ENCODE measurements around the gene AAK1.
"Not testable (repeated sequence)": the region's sequence is repeated elsewhere in the genome, so short reads cannot be mapped to it uniquely, and the experiment has no call there.

The AAK1 gene

DNA sequence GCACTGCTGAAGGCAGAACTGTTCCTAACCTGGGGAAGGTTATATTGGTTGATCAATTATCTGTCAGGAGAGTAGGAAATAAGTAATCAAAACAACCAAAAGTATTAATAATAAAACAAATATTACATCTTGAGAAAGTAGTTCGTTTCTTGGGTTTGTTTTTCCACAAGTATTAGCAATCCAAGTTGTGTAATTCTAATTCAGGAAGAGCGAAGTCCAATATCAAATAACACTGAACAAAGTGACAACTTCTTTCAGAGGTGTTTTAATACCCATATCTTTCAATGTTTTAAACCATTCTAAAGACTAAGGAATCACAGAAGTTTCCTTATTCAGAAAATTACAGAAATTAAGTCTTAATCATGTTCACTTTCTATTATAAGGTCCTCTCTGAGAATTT lies 171.7 kb downstream of the AAK1 start:
- no peak for DNase-seq

GRCh38 chr2:69470911-69471310 lies 172.6 kb downstream of the AAK1 start:
- no peak for DNase-seq

DNA sequence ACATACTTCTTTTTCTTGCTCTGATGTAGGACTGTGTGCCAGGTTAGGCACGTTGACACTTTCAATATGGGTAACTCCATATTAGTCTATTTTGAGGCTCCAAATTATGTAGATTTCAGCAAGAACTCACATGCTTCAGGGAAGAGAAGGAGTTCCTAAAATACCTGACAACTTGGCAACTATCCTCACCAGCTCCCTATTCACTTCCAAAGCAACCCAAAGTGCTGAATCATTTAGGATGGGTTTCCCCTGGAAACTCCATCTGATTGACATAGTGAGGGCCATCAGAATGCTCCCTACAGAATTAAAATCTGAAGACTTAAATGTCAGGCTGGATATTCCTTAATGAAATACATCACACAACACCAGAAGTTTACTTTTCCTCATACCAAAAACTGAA lies 173.8 kb downstream of the AAK1 start:
- no peak for DNase-seq

- DNase-seq: no peak
These were observed 174.2 kb downstream of the AAK1 start for GRCh38 chr2:69469375-69469774.

DNA sequence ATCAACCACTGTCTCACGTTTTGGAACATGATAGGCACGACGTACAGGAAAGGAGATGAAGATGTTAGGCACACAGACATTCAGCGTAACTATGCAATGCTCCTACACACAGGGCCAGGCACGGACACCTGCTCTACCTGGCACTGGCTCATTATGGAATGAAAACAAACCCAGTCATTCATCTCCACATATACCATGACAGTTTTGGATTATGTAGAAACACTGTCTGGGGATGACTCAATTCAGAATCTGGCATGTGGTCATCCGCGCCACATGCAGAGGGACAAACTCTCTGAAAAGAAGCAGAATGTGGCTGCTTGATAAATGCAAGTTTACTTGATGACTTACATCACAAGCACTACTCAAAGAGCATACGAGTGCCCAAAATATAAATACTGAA lies 176.8 kb downstream of the AAK1 start:
- DNase-seq: no peak

GRCh38 chr2:69465513-69466456 lies 177.8 kb downstream of the AAK1 start:
- DNase-seq: no peak

- DNase-seq: no peak
These were observed 179.0 kb downstream of the AAK1 start for GRCh38 chr2:69464575-69464974.

DNA sequence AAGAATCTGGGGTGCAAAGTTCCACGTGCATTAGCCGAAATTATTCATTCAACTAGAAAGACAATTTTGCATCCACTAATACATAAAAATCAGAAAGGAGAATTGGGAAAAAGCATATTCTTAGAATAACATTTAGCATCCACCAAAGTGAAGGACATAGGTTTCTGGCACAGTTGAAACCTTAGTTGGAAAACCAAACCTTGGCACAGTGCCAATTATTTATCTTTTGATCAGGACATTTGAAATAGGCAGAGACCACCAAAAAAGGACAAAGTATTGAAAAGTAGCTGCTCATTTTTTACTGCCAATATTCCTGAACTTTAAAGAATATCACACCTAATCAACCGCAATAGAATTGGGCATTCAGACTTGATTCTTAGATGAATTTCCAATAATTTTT lies 180.8 kb downstream of the AAK1 start:
- DNase-seq: no peak

DNA sequence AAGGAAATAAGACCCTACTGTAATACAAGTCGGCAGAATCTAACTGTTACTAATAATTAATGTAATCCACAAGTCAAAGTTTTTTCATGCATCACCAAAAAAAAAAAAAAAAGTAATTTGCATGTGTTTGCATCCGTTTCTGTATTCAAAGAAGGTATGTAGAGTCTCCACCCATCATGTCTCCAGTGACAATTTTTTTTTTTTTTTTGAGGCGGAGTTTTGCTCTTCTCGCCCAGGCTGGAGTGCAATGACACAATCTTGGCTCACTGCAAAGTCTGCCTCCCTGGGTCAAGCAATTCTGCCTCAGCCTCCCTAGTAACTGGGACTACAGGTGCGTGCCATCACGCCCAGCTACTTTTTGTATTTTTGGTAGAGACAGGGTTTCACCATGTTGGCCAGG lies 182.1 kb downstream of the AAK1 start:
- DNase-seq: no peak

- DNase-seq: no peak
These were observed 183.6 kb downstream of the AAK1 start for GRCh38 chr2:69459936-69460335.

- no peak for DNase-seq
These were observed 186.5 kb downstream of the AAK1 start for GRCh38 chr2:69456950-69457445.

DNA sequence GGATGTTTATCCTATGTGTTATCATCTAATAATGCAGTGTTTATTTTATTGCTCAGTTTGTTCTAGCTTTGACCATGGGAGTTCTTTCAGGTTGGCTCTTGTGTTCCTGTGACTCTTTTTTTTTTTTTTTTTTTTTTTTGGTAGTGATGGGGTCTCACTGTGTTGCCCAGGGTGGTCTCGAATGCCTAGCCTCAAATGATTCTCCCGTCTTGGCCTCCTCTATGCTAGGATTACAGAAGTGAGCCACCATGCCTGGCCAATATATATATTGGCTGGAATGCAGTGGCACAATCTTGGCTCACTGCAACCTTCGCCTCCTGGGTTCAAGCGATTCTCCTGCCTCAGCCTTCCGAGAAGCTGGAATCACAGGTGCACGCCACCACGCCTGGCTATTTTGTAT lies 187.4 kb downstream of the AAK1 start:
- no peak for DNase-seq

- no peak for DNase-seq
These were observed 188.6 kb downstream of the AAK1 start for GRCh38 chr2:69454976-69455375.

GRCh38 chr2:69453475-69454129 lies 189.9 kb downstream of the AAK1 start:
- no peak for DNase-seq

GRCh38 chr2:69452687-69453086 lies 190.9 kb downstream of the AAK1 start:
- no peak for DNase-seq

DNA sequence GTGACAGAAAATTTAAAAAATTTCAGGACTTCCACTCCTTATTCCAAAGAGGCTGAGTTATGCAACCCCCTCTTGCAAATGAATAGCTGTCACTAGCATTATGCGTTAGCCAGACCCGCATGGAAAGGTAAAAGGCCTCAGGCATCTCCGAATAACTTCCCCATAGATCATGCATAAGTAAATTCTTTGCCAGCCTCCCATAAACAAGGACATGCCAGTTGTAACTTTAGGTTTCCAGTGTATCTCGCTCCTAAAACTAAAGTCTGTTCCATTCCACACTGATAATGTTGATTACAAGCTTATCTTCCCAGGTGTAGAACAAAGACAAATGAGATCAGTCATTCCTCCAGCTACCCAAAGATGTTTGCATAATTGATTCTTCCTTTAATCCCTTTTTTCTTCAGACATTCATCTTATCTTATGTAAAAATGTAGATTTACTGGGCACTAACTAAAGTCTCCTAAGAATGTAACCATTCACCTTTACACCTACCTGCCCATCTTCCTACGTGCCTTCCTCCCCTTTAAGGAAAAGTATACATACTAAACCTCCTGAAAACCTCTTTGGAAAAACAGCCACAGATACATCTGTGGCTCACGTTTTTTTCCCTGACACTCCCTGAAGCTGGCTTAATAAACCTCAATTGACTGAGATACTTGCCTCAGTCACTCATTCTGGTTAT lies 192.7 kb downstream of the AAK1 start:
- no peak for DNase-seq

DNA sequence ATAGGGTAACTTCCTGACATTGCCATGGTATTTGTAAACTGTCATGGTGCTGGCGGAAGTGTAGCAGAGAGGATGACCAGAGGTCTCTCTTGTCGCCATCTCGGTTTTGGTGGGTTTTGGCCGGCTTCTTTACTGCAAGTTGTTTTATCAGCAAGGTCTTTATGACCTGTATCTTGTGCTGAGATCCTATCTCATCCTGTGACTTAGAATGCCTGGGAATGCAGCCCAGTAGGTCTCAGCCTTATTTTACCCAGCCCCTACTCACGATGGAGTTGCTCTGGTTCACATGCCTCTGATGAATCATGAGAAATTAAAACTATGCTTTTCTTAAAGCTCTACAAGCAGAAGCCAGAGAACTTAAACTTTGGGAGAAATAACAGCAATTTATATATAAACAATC lies 193.6 kb downstream of the AAK1 start:
- no peak for DNase-seq

- DNase-seq: not testable (repeated sequence)
These were observed 199.9 kb downstream of the AAK1 start for GRCh38 chr2:69443673-69444072.

DNA sequence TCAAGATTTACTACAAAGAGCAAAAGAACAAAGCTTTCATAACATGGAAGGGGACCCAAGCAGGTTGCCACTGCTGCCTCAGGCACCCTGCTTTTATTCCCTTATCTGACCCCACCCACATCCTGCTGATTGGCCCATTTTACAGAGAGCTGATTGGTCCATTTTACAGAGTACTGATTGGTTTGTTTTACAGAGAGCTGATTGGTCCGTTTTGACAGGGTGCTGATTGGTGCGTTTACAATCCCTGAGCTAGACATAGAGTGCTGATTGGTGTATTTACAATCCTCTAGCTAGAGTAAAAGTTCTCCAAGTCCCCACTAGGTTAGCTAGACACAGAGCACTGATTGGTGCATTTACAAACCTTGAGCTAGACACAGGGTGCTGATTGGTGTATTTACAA lies 204.0 kb downstream of the AAK1 start:
- not testable (repeated sequence) for DNase-seq

GRCh38 chr2:69438580-69438979 lies 205.0 kb downstream of the AAK1 start:
- no peak for DNase-seq

GRCh38 chr2:69437751-69438154 lies 205.8 kb downstream of the AAK1 start:
- DNase-seq: no peak

DNA sequence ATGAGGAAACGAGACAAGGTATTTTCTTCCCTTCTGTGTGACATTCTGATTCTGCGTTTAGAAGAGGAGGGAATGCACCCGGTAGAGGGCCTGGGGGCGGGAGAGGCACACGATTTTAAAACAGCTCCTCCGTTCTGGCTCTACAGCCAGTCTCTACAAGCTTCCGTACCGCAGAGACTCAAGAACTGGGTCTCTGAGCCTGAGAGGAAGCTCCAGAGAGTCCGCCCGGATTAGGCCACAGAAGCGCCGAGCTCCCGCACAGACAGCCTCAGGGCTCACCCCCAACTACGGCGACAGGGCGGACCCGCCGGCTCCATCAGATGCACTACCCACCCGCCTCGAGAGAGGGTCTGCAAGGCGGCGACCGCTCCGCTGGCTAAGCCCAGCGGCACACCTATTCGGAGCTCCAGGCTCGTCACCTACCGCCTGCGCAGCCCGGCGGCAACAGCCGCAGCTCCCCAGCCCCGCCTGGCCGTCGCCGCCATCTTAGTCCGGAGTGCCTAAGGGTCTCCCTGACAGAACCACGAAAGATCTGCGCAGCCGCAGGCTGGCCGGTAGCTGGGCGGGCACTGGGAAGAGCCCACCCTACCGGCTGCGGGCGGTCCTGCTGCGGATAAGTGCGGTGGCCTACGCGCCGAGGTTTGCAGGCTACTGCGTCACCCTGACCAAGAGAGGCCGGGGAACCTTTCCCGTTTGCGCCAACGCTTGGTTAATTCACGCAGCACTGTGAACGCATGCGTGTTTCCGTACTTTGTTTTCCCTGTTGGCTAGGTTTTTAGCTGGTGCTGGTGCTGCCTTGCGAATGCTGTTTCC lies 206.4 kb downstream of the AAK1 start, which contains the start of gene NFU1:
NFU1 (minus strand) TSS at position 498 of the 813 bp plus-strand sequence; CDS start at position 485, 13 bp downstream.
- peak; percentile 71 for DNase-seq

GRCh38 chr2:69436596-69436937 lies 207.0 kb downstream of the AAK1 start:
- no peak for DNase-seq

All from NCI-H1048 (cell line).